Measurements from ENCODE around the gene SLC9C2. TPM values are rescaled to one million over a fixed set of nuclear protein-coding genes. Genes with fewer than 3 reads are reported as not detected.
"Not testable (repeated sequence)": the region's sequence is repeated elsewhere in the genome, so short reads cannot be mapped to it uniquely, and the experiment has no call there.

The SLC9C2 gene
- total RNA-seq, 5 donors from 2014 or later (not counting 1 experiment from before 2014, with no cell fraction given) = not detected

GRCh38 chr1:173523329-173523728 is 79.5 kb downstream of the SLC9C2 start:
- CTCF ChIA-PET = interaction anchor here in 1 of 2 donors (0.6 kb wide), 1 partner anchor 10 kb away, joined by 4 read pairs; no protein-coding TSS in a partner anchor
- POLR2A ChIA-PET = no interaction called here
- H3K4me3 Mint-ChIP-seq = no peak overlapping the region
- DNase-seq (no peak), ATAC-seq (replicated peaks in 1 of 4) (no peak)
- no peaks in the 10 kb centered on the region for H3K36me3 ChIP-seq (ENCODE audit: control insufficient read depth in 2 of 2, extremely low read depth in 1 of 2, insufficient read depth in 1 of 2, low read length in 1 of 2)
- H3K9me3 ChIP-seq = no peaks in the 10 kb centered on the region
- no peak overlapping the region for H3K27ac Mint-ChIP-seq
- no CpG with 5 or more reads among the region's 3 CpGs for WGBS (ENCODE audit: insufficient coverage)
- peaks cover 0 to 5% of the 10 kb centered on the region in 2 experiments for H3K27me3 ChIP-seq (replicated peaks in 1 of 2; ENCODE audit: control insufficient read depth in 2 of 2, extremely low read depth in 1 of 2, insufficient read depth in 2 of 2, low read length in 1 of 2)
- no peaks in the 10 kb centered on the region for H3K36me3 Mint-ChIP-seq
- no peaks in the 10 kb centered on the region for H3K9me3 Mint-ChIP-seq
- no peaks in the 10 kb centered on the region for H3K27me3 Mint-ChIP-seq
- no peak overlapping the region for H3K4me3 ChIP-seq (ENCODE audit: control insufficient read depth in 1 of 2, extremely low read depth in 1 of 2, low read length in 1 of 2)
- H3K27ac ChIP-seq (ENCODE audit: low read length) = no peak overlapping the region
- peaks cover 10 to 26% (median 14%) of the 10 kb centered on the region in 3 donors for H3K4me1 Mint-ChIP-seq
- peaks cover 0 to 6% of the 10 kb centered on the region in 2 experiments for H3K4me1 ChIP-seq (ENCODE audit: control insufficient read depth in 1 of 2, extremely low read depth in 1 of 2, insufficient read depth in 2 of 2, low read length in 2 of 2)

DNA sequence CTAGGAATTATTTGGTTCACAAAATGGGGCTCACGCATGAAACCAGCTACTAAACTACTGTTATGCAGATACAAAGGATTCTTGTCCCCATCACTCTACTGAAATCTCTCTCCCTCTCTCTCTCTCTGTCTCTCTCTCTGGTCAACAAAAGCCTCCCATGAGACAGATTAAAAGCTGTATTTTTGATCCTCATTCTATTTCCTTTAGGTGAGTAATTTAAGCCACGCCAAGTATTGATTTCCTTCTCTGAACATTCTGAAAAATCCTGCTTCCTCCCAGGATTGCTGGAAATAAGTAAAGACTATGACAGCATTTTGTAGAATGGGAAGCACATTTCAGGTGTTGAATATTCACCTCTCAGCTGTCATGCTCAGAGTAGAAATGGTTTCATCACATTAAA is 82.1 kb downstream of the SLC9C2 start:
- WGBS (ENCODE audit: insufficient coverage) = no CpG with 5 or more reads among the region's 2 CpGs
- peaks cover 2 to 9% of the 10 kb centered on the region in 2 experiments for H3K4me1 ChIP-seq (ENCODE audit: control insufficient read depth in 1 of 2, extremely low read depth in 1 of 2, insufficient read depth in 2 of 2, low read length in 2 of 2)
- H3K4me3 Mint-ChIP-seq = no peak overlapping the region
- H3K36me3 Mint-ChIP-seq = no peaks in the 10 kb centered on the region
- H3K9me3 Mint-ChIP-seq = no peaks in the 10 kb centered on the region
- CTCF ChIA-PET = interaction anchor here in 1 of 2 donors (0.7 kb wide), 1 partner anchor 12 kb away, joined by 4 read pairs; no protein-coding TSS in a partner anchor
- peaks cover 6 to 17% (median 6%) of the 10 kb centered on the region in 3 donors for H3K4me1 Mint-ChIP-seq
- no peaks in the 10 kb centered on the region for H3K36me3 ChIP-seq (ENCODE audit: control insufficient read depth in 2 of 2, extremely low read depth in 1 of 2, insufficient read depth in 1 of 2, low read length in 1 of 2)
- POLR2A ChIA-PET = interaction anchor here (0.7 to 1.1 kb wide), 2 partner anchors 9 to 186 kb away, joined by 3 to 5 read pairs; no protein-coding TSS in a partner anchor
- no peak overlapping the region for H3K27ac Mint-ChIP-seq
- H3K27me3 Mint-ChIP-seq = peaks cover 0 to 4% of the 10 kb centered on the region in 2 donors
- H3K9me3 ChIP-seq = no peaks in the 10 kb centered on the region
- ATAC-seq (replicated peaks in 1 of 4) (no peak), DNase-seq (no peak)
- no peak overlapping the region for H3K4me3 ChIP-seq (ENCODE audit: control insufficient read depth in 1 of 2, extremely low read depth in 1 of 2, low read length in 1 of 2)
- H3K27me3 ChIP-seq (replicated peaks in 1 of 2; ENCODE audit: control insufficient read depth in 2 of 2, extremely low read depth in 1 of 2, insufficient read depth in 2 of 2, low read length in 1 of 2) = peaks cover 0 to 8% of the 10 kb centered on the region in 2 experiments
- no peak overlapping the region for H3K27ac ChIP-seq (ENCODE audit: low read length)

DNA sequence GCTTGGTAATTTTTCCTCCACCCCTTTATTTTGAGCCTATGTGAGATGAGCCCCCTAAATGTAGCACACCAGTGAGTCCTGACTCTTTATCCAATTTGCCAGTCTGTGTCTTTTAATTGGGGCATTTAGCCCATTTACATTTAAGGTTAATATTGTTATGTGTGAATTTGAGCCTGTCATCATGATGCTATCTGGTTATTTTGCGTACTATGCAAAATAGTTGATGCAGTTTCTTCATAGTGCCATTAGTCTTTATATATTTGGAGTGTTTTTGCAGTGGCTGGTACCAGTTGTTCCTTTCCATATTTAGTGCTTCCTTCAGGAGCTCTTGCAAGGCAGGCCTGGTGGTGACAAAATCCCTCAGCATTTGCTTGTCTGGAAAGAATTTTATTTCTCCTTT is 88.4 kb downstream of the SLC9C2 start:
- H3K27ac ChIP-seq (ENCODE audit: low read length); H3K27me3 ChIP-seq (replicated peaks in 1 of 2; ENCODE audit: control insufficient read depth in 2 of 2, extremely low read depth in 1 of 2, insufficient read depth in 2 of 2, low read length in 1 of 2); H3K4me3 ChIP-seq (ENCODE audit: control insufficient read depth in 1 of 2, extremely low read depth in 1 of 2, low read length in 1 of 2); H3K27me3 Mint-ChIP-seq; H3K9me3 Mint-ChIP-seq; ATAC-seq (replicated peaks in 1 of 4); H3K4me1 ChIP-seq (ENCODE audit: control insufficient read depth in 1 of 2, extremely low read depth in 1 of 2, insufficient read depth in 2 of 2, low read length in 2 of 2); H3K9me3 ChIP-seq; DNase-seq; POLR2A ChIA-PET; H3K36me3 ChIP-seq (ENCODE audit: control insufficient read depth in 2 of 2, extremely low read depth in 1 of 2, insufficient read depth in 1 of 2, low read length in 1 of 2); H3K27ac Mint-ChIP-seq; H3K36me3 Mint-ChIP-seq; H3K4me3 Mint-ChIP-seq: not testable (repeated sequence)
- H3K4me1 Mint-ChIP-seq = peaks cover 6 to 15% (median 6%) of the 10 kb centered on the region in 3 donors
- no CpG with 5 or more reads among the region's 1 CpG for WGBS (ENCODE audit: insufficient coverage)
- CTCF ChIA-PET = interaction anchor here in 1 of 2 donors (0.5 kb wide), 1 partner anchor 36 kb away, joined by 4 read pairs; no protein-coding TSS in a partner anchor

GRCh38 chr1:173509797-173510196 is 93.1 kb downstream of the SLC9C2 start:
- no peaks in the 10 kb centered on the region for H3K27me3 ChIP-seq (replicated peaks in 1 of 2; ENCODE audit: control insufficient read depth in 2 of 2, extremely low read depth in 1 of 2, insufficient read depth in 2 of 2, low read length in 1 of 2)
- no peak overlapping the region for H3K27ac ChIP-seq (ENCODE audit: low read length)
- H3K4me1 ChIP-seq (ENCODE audit: control insufficient read depth in 1 of 2, extremely low read depth in 1 of 2, insufficient read depth in 2 of 2, low read length in 2 of 2) = no peaks in the 10 kb centered on the region
- WGBS (ENCODE audit: insufficient coverage) = 60% methylated on average over 1 of the region's 1 CpG
- Mint-ChIP-seq H3K36me3 (no peaks in the 10 kb centered on the region), H3K4me1 (peaks cover 0 to 1% (median 0%) of the 10 kb centered on the region in 3 donors), H3K9me3 (peaks cover 6 to 9% (median 6%) of the 10 kb centered on the region in 3 donors), H3K4me3 (no peak overlapping the region), H3K27ac (no peak overlapping the region), H3K27me3 (peaks cover 0 to 2% of the 10 kb centered on the region in 2 donors)
- no peak for DNase-seq
- no peak for ATAC-seq (replicated peaks in 1 of 4)
- no peak overlapping the region for H3K4me3 ChIP-seq (ENCODE audit: control insufficient read depth in 1 of 2, extremely low read depth in 1 of 2, low read length in 1 of 2)
- no peaks in the 10 kb centered on the region for H3K36me3 ChIP-seq (ENCODE audit: control insufficient read depth in 2 of 2, extremely low read depth in 1 of 2, insufficient read depth in 1 of 2, low read length in 1 of 2)
- POLR2A ChIA-PET = interaction anchor here in 1 of 2 donors (0.6 kb wide), 1 partner anchor 1474 kb away, joined by 3 read pairs; no protein-coding TSS in a partner anchor
- CTCF ChIA-PET = interaction anchor here in 1 of 2 donors (0.6 kb wide), 1 partner anchor 31 kb away, joined by 3 read pairs; no protein-coding TSS in a partner anchor
- H3K9me3 ChIP-seq = no peaks in the 10 kb centered on the region

DNA sequence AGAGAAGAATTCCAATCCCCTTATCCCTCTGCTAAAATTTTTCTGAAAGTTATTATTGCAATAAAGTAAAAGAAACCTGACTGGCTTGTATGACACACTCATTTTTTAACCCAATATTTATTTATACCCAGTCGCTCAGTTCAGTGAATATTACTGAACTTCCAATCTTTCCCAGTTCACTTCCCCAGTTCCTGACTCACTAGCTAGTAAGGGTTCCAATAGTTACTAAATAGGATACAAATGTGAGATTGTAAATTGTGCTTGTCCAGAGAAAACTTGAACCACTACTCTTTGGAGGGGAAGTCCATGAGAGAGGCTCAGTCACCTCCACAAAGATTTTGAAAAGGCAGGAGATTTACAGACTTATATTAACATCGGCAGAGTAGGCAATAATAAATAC is 94.3 kb downstream of the SLC9C2 start:
- Mint-ChIP-seq H3K4me1 (peaks cover 0 to 1% (median 0%) of the 10 kb centered on the region in 3 donors), H3K36me3 (no peaks in the 10 kb centered on the region), H3K9me3 (peaks cover under 1 to 3% (median under 1%) of the 10 kb centered on the region in 3 donors), H3K27me3 (peaks cover 0 to 4% of the 10 kb centered on the region in 2 donors), H3K27ac (no peak overlapping the region), H3K4me3 (no peak overlapping the region)
- no CpG with 5 or more reads among the region's 2 CpGs for WGBS (ENCODE audit: insufficient coverage)
- no peaks in the 10 kb centered on the region for H3K4me1 ChIP-seq (ENCODE audit: control insufficient read depth in 1 of 2, extremely low read depth in 1 of 2, insufficient read depth in 2 of 2, low read length in 2 of 2)
- POLR2A ChIA-PET = no interaction called here
- no peaks in the 10 kb centered on the region for H3K9me3 ChIP-seq
- H3K27ac ChIP-seq (ENCODE audit: low read length) = no peak overlapping the region
- no peak for ATAC-seq (replicated peaks in 1 of 4)
- CTCF ChIA-PET = no interaction called here
- H3K27me3 ChIP-seq (replicated peaks in 1 of 2; ENCODE audit: control insufficient read depth in 2 of 2, extremely low read depth in 1 of 2, insufficient read depth in 2 of 2, low read length in 1 of 2) = no peaks in the 10 kb centered on the region
- H3K4me3 ChIP-seq (ENCODE audit: control insufficient read depth in 1 of 2, extremely low read depth in 1 of 2, low read length in 1 of 2) = no peak overlapping the region
- H3K36me3 ChIP-seq (ENCODE audit: control insufficient read depth in 2 of 2, extremely low read depth in 1 of 2, insufficient read depth in 1 of 2, low read length in 1 of 2) = no peaks in the 10 kb centered on the region
- no peak for DNase-seq

- Mint-ChIP-seq H3K27ac (no peak overlapping the region), H3K9me3 (no peaks in the 10 kb centered on the region), H3K4me1 (peaks cover 0 to 1% (median 0%) of the 10 kb centered on the region in 3 donors), H3K27me3 (peaks cover 0 to 4% of the 10 kb centered on the region in 2 donors), H3K36me3 (no peaks in the 10 kb centered on the region), H3K4me3 (no peak overlapping the region)
- H3K9me3 ChIP-seq = no peaks in the 10 kb centered on the region
- no peaks in the 10 kb centered on the region for H3K36me3 ChIP-seq (ENCODE audit: control insufficient read depth in 2 of 2, extremely low read depth in 1 of 2, insufficient read depth in 1 of 2, low read length in 1 of 2)
- no peaks in the 10 kb centered on the region for H3K4me1 ChIP-seq (ENCODE audit: control insufficient read depth in 1 of 2, extremely low read depth in 1 of 2, insufficient read depth in 2 of 2, low read length in 2 of 2)
- ChIA-PET POLR2A (interaction anchor here in 1 of 2 donors (0.6 kb wide), 1 partner anchor 826 kb away, joined by 3 read pairs; no protein-coding TSS in a partner anchor), CTCF (no interaction called here)
- no peaks in the 10 kb centered on the region for H3K27me3 ChIP-seq (replicated peaks in 1 of 2; ENCODE audit: control insufficient read depth in 2 of 2, extremely low read depth in 1 of 2, insufficient read depth in 2 of 2, low read length in 1 of 2)
- no peak for DNase-seq
- ATAC-seq (replicated peaks in 1 of 4) = no peak
- no peak overlapping the region for H3K4me3 ChIP-seq (ENCODE audit: control insufficient read depth in 1 of 2, extremely low read depth in 1 of 2, low read length in 1 of 2)
- no peak overlapping the region for H3K27ac ChIP-seq (ENCODE audit: low read length)
- 90% methylated on average over 3 of the region's 3 CpGs for WGBS (ENCODE audit: insufficient coverage)
Measured at GRCh38 chr1:173507847-173508209, 95.0 kb downstream of the SLC9C2 start.

Data from T-cell (primary cell).